GM21825 (cell line): ENCODE measurements around the gene KPNA5.

ENCODE experiments used
- ATAC-seq: cut with Tn5 transposase; IDR thresholded peaks from one replicate; pipeline ENCODE4 v1.9.1; 2021; ENCODE audit warnings: mild to moderate bottlenecking, moderate library complexity; ENCODE audit not compliant: unreplicated experiment

KPNA5 gene

DNA sequence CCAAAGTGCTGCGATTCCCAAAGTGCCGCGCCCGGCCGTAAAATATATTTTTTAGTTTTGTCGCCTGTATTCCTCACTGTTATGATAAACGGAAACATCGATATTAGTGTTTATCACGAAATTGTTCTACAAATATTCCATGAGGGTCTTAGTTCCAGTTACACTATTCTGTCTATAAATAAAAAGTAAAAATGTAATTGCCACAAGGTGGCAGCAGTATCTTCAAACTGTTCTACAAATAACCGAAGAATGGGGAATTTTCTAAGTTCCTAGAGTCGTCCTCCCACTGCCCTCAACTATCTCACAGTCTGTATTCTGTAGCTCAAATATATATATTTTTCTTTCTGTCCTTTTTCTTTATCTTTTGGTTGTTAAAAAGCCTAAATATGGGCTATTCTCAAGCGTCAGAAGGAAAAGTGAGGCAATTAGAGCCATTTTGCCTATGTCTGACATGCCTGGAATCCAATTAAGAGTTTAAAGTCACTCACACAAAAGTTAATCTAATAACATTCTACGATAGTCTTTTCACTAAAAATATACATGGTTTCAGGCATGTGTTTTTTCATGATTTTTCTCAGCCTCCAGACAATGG, 98.7 kb downstream of the KPNA5 start:
- ATAC-seq: no peak

DNA sequence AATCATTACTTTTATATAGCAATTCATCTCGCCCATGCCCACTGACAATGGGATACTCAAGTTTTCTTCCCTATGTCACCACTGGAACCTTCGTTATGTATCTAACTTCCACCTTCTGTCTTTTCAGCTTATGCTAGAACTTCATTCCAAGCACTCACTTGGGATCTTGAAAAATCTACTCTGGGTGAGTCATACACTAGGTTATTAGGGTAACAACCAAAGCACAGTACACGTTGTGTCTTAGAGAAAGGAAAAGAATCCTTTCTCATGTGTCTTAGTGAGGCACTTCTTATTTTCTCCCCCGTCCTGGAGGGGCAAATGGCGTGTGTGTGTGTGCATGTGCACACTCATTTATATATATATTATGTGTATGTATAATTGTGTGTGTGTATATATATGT, 102.8 kb downstream of the KPNA5 start:
- ATAC-seq: no peak
